ENCODE data around the gene CFAP299.

The CFAP299 gene

GRCh38 chr4:80726471-80726870 lies 390.9 kb downstream of the CFAP299 start:
- no peaks in the 10 kb centered on the region for H3K79me2 ChIP-seq (ENCODE audit: insufficient read depth, low read length)
- no peaks in the 10 kb centered on the region for H3K9me3 ChIP-seq (ENCODE audit: insufficient read depth, low read length)
- no peak overlapping the region for H3K27ac ChIP-seq (ENCODE audit: low read depth, low read length)
- H4K20me1 ChIP-seq (ENCODE audit: low read depth, low read length): no peaks in the 10 kb centered on the region
- no peaks in the 10 kb centered on the region for H3K9me2 ChIP-seq (replicated peaks; ENCODE audit: insufficient read depth, low read length)
- no peak overlapping the region for H3K4me2 ChIP-seq (ENCODE audit: low read depth, low read length, poor library complexity, severe bottlenecking)
- no peaks in the 10 kb centered on the region for H3K36me3 ChIP-seq (ENCODE audit: low read length)
- H3K27me3 ChIP-seq (ENCODE audit: low read length): no peaks in the 10 kb centered on the region
- no peak overlapping the region for H2AFZ ChIP-seq (ENCODE audit: low read depth, low read length, severe bottlenecking)
- no peak overlapping the region for H3K4me3 ChIP-seq (ENCODE audit: insufficient read depth, low read length, poor library complexity, severe bottlenecking)
- H3K9ac ChIP-seq (ENCODE audit: low read length): no peak overlapping the region
- no peaks in the 10 kb centered on the region for H3F3A ChIP-seq (ENCODE audit: insufficient read depth)
- TF ChIP-seq EZH2phosphoT487 (conservative IDR thresholded peaks at IDR 0.05; ENCODE audit: low read length): no peak
- TF ChIP-seq, protein P1, sequence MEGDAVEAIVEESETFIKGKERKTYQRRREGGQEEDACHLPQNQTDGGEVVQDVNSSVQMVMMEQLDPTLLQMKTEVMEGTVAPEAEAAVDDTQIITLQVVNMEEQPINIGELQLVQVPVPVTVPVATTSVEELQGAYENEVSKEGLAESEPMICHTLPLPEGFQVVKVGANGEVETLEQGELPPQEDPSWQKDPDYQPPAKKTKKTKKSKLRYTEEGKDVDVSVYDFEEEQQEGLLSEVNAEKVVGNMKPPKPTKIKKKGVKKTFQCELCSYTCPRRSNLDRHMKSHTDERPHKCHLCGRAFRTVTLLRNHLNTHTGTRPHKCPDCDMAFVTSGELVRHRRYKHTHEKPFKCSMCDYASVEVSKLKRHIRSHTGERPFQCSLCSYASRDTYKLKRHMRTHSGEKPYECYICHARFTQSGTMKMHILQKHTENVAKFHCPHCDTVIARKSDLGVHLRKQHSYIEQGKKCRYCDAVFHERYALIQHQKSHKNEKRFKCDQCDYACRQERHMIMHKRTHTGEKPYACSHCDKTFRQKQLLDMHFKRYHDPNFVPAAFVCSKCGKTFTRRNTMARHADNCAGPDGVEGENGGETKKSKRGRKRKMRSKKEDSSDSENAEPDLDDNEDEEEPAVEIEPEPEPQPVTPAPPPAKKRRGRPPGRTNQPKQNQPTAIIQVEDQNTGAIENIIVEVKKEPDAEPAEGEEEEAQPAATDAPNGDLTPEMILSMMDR (IDR thresholded peaks at IDR 0.05; ENCODE audit: insufficient read depth, low read length, poor library complexity, severe bottlenecking): no peak

DNA sequence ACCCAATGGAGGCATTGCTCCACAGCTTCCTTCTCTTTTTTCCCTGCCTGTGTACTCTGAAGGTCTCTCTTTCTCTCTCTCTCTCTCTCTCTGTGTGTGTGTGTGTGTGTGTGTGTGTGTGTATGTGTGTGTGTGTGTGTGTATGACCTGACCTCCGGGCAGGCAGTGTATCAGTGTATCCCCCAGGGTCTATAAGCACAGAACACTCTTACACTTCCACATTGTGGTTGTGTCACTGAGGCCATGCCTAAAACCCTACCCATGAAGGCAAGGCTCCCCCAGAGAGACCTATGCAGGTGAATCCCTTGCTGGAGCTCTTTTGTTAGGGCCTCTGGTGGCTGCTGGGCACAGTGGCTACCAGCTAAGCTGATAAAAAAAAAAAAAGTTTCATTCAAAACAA lies 394.6 kb downstream of the CFAP299 start:
- H3K27ac ChIP-seq (ENCODE audit: low read depth, low read length): no peak overlapping the region
- TF ChIP-seq EZH2phosphoT487 (conservative IDR thresholded peaks at IDR 0.05; ENCODE audit: low read length): no peak
- TF ChIP-seq, protein P1 (IDR thresholded peaks at IDR 0.05; ENCODE audit: insufficient read depth, low read length, poor library complexity, severe bottlenecking): no peak
- H3K9me2 ChIP-seq (replicated peaks; ENCODE audit: insufficient read depth, low read length): no peaks in the 10 kb centered on the region
- no peak overlapping the region for H3K4me2 ChIP-seq (ENCODE audit: low read depth, low read length, poor library complexity, severe bottlenecking)
- no peak overlapping the region for H3K4me3 ChIP-seq (ENCODE audit: insufficient read depth, low read length, poor library complexity, severe bottlenecking)
- no peaks in the 10 kb centered on the region for H3F3A ChIP-seq (ENCODE audit: insufficient read depth)
- no peaks in the 10 kb centered on the region for H3K79me2 ChIP-seq (ENCODE audit: insufficient read depth, low read length)
- no peaks in the 10 kb centered on the region for H4K20me1 ChIP-seq (ENCODE audit: low read depth, low read length)
- H3K9ac ChIP-seq (ENCODE audit: low read length): no peak overlapping the region
- no peaks in the 10 kb centered on the region for H3K27me3 ChIP-seq (ENCODE audit: low read length)
- no peaks in the 10 kb centered on the region for H3K9me3 ChIP-seq (ENCODE audit: insufficient read depth, low read length)
- no peak overlapping the region for H2AFZ ChIP-seq (ENCODE audit: low read depth, low read length, severe bottlenecking)
- H3K36me3 ChIP-seq (ENCODE audit: low read length): no peaks in the 10 kb centered on the region

DNA sequence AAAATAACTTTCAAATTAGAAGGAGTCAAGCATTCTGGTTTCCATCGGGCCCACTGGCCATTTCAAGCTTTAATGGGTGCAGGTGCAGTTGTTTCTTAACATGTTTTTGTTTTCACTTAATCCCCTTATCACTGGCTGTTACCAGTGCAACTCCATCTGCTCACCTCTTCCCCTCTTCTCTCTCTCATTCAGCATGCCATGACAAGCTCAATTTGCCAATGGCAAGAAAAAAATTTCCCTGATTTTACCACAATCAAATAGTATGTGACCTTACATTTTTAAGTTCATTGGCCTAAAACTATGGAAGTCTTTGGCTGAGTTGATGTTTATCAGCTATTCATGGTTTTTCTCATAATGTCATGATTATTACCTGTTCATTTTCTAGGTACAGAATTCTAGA lies 395.9 kb downstream of the CFAP299 start:
- Histone ChIP-seq H3K27me3 (ENCODE audit: low read length) (no peaks in the 10 kb centered on the region), H3K4me2 (ENCODE audit: low read depth, low read length, poor library complexity, severe bottlenecking) (no peak overlapping the region), H3K9ac (ENCODE audit: low read length) (no peak overlapping the region), H3K36me3 (ENCODE audit: low read length) (no peaks in the 10 kb centered on the region), H3K4me3 (ENCODE audit: insufficient read depth, low read length, poor library complexity, severe bottlenecking) (no peak overlapping the region), H3K79me2 (ENCODE audit: insufficient read depth, low read length) (no peaks in the 10 kb centered on the region), H3F3A (ENCODE audit: insufficient read depth) (no peaks in the 10 kb centered on the region), H3K9me3 (ENCODE audit: insufficient read depth, low read length) (no peaks in the 10 kb centered on the region), H2AFZ (ENCODE audit: low read depth, low read length, severe bottlenecking) (no peak overlapping the region), H3K27ac (ENCODE audit: low read depth, low read length) (no peak overlapping the region), H3K9me2 (replicated peaks; ENCODE audit: insufficient read depth, low read length) (no peaks in the 10 kb centered on the region), H4K20me1 (ENCODE audit: low read depth, low read length) (no peaks in the 10 kb centered on the region)
- TF ChIP-seq, protein P1 (IDR thresholded peaks at IDR 0.05; ENCODE audit: insufficient read depth, low read length, poor library complexity, severe bottlenecking): no peak
- TF ChIP-seq EZH2phosphoT487 (conservative IDR thresholded peaks at IDR 0.05; ENCODE audit: low read length): no peak
